Heart right ventricle (tissue), 16 donors: Measurements from ENCODE around the gene GJA4. TPM values are rescaled to one million over a fixed set of nuclear protein-coding genes. Genes with fewer than 3 reads are reported as not detected.
A peak's percentile ranks its signal among the peaks of the same experiment; 100 is the strongest.

Experiments
- ATAC-seq, 8 donors: fragments of 200-7000 bp; cut with Tn5 transposase; one replicate each; pipeline ENCODE4 v1.9.1; 2020; ENCODE audit warnings: mild to moderate bottlenecking in 8 of 8, moderate library complexity in 8 of 8, moderate number of reproducible peaks in 1 of 8
- DNase-seq, 2 donors: peaks; one replicate each; pipeline ENCODE4 v3.0.0-alpha.2; 2020
- H3K27ac ChIP-seq, 10 donors: fragments of 200-600 bp; sonication (generic) in 2 of 10; one replicate each; pipeline versions ENCODE4 v1.5.0 to v1.8.0; 2020 to 2022; ENCODE audit warnings: mild to moderate bottlenecking in 3 of 10
- H3K27me3 ChIP-seq, 7 donors: fragments of 200-600 bp; one replicate each; pipeline ENCODE4 v1.8.0; 2021 to 2022; ENCODE audit warnings: mild to moderate bottlenecking in 2 of 7
- H3K36me3 ChIP-seq, 9 donors: fragments of 200-600 bp; sonication (generic) in 1 of 9; one replicate each; pipeline versions ENCODE4 v1.5.0 to v1.8.0; 2020 to 2022; ENCODE audit warnings: mild to moderate bottlenecking in 2 of 9
- H3K4me1 ChIP-seq, 9 donors: fragments of 200-600 bp; sonication (generic) in 1 of 9; one replicate each; pipeline versions ENCODE4 v1.5.0 to v1.8.0; 2020 to 2022; ENCODE audit warnings: mild to moderate bottlenecking in 4 of 9
- H3K4me3 ChIP-seq, 10 donors: fragments of 200-600 bp; sonication (generic) in 2 of 10; one replicate each; pipeline versions ENCODE4 v1.5.0 to v1.8.0; 2020 to 2022; ENCODE audit warnings: mild to moderate bottlenecking in 7 of 10, moderate library complexity in 2 of 10
- H3K9me3 ChIP-seq, 11 donors: fragments of 200-600 bp in 10 of 11; sonication (generic) in 2 of 11; one replicate each; pipeline versions ENCODE4 v1.5.0 to v1.8.0; 2013 to 2022; ENCODE audit warnings: mild to moderate bottlenecking in 2 of 11, control low read depth in 1 of 11, moderate library complexity in 1 of 11
- CTCF ChIP-seq, 9 donors: fragments of 200-600 bp; sonication (generic) in 2 of 9; IDR thresholded peaks; one replicate each; pipeline versions ENCODE4 v1.5.0 to v1.8.0; 2021 to 2022; ENCODE audit warnings: antibody characterized with exemption in 9 of 9, mild to moderate bottlenecking in 5 of 9, moderate library complexity in 1 of 9
- WGBS, 2 donors: extraction: QIAGEN DNeasy Blood & Tissue Kit; methylation state at CpG; one replicate each; pipeline ENCODE4 v1.1.7; 2013; ENCODE audit warnings: inconsistent platforms in 1 of 2; 5-methylcytosine and 5-hydroxymethylcytosine counted together
- intact Hi-C, 10 donors: fragments of 100-400 bp; cut with DNase I; formaldehyde crosslinking; loops; one replicate each; pipeline versions ENCODE4 v1.11.1 to v1.14.2; 2022
- polyA plus RNA-seq, 2 donors: library from polyadenylated mRNA; stranded (reverse); fragments of 200-250 nt; gene quantifications; one replicate each; pipeline ENCODE4 v1.2.3, GENCODE V29; 2013
- total RNA-seq, 10 donors: library from RNA; stranded (reverse); fragmentation: NEBNext Ultra II Directional in 3 of 10; extraction: Animal tissue kit (Norgen Biotek cat#: 25700) in 3 of 10; gene quantifications; one replicate each; pipeline versions ENCODE4 v1.2.1 to v1.2.4, GENCODE V29; 2021 to 2023
- donor health status: Arrhythmogenic right ventricular cardiomyopathy.
- donor health status: ischemic (EF 13 %, LVEDD 7.1; RV severe dilation, severe dysfunction).
- donor health status: healthy with polysubstance abuse.
- donor health status: DM: no; HTN: yes; CAD: no.
- donor health status: DM: no; HTN: no; CAD: no.
- donor health status: ischemic (EF 25% LVEDD 6.9; RV normal size, moderate dysfunction).
- donor health status: ischemic (EF 25% LVEDD 5.7; RV mildly dilated, moderate dysfunction).
- donor health status: healthy.
- donor health status: DM: yes; HTN: yes; CAD: no.
- donor health status: Ischemic cardiomyopathy.
- donor health status: ischemic (EF 35%, LVEDD 5.7; RV mildly dilated, moderate dysfunction).
- donor health status: nonischemic (EF 11% LVEDD 7.7; RV severe dilation, severe dysfunction).
- donor health status: DM: yes; HTN: yes; CAD: no.
- donor health status: PGD.
- donor health status: ischemic (EF 29% LVEDD 5.4; RV normal size, mild dysfunction).
- donor health status: nonischemic (EF 23%, LVEDD 6.1; RV moderate dilation, normal function).

The GJA4 gene
- total and polyA plus RNA-seq, 12 donors = 9.0 to 50.1 (median 22.7) TPM

GRCh38 chr1:34779526-34779925, 13.3 kb upstream of the GJA4 start:
- Histone ChIP-seq H3K27me3 (peaks cover 18 to 83% (median 62%) of the 10 kb centered on the region in 7 donors), H3K4me3 (no peak overlapping the region), H3K27ac (no peak overlapping the region), H3K36me3 (no peaks in the 10 kb centered on the region), H3K9me3 (no peaks in the 10 kb centered on the region), H3K4me1 (peaks cover 0 to 16% (median 11%) of the 10 kb centered on the region in 9 donors)
- 75 to 78% methylated on average over 5 of the region's 5 CpGs for WGBS, 2 donors
- intact Hi-C loops = no loop called here
- no peak for TF ChIP-seq CTCF (IDR thresholded peaks at IDR 0.05)
- no peak for ATAC-seq
- no peak for DNase-seq

GRCh38 chr1:34779962-34780361, 12.8 kb upstream of the GJA4 start:
- DNase-seq = no peak
- intact Hi-C loops = no loop called here
- no peak for TF ChIP-seq CTCF (IDR thresholded peaks at IDR 0.05)
- ATAC-seq = no peak
- no peaks in the 10 kb centered on the region for H3K9me3 ChIP-seq
- H3K27me3 ChIP-seq = peaks cover 18 to 79% (median 62%) of the 10 kb centered on the region in 7 donors
- 83 to 87% methylated on average over 5 of the region's 5 CpGs for WGBS, 2 donors
- H3K4me3 ChIP-seq = no peak overlapping the region
- no peak overlapping the region for H3K27ac ChIP-seq
- peaks cover 0 to 16% (median 11%) of the 10 kb centered on the region in 9 donors for H3K4me1 ChIP-seq
- no peaks in the 10 kb centered on the region for H3K36me3 ChIP-seq

- no peaks in the 10 kb centered on the region for H3K36me3 ChIP-seq
- peaks cover 18 to 73% (median 62%) of the 10 kb centered on the region in 7 donors for H3K27me3 ChIP-seq
- TF ChIP-seq CTCF (IDR thresholded peaks at IDR 0.05) = no peak
- peaks cover 0 to 16% (median 11%) of the 10 kb centered on the region in 9 donors for H3K4me1 ChIP-seq
- peak overlapping the region in 1 of 10 donors; percentile 16 for H3K4me3 ChIP-seq
- intact Hi-C loops = no loop called here
- H3K27ac ChIP-seq = no peak overlapping the region
- H3K9me3 ChIP-seq = no peaks in the 10 kb centered on the region
- 82 to 87% methylated on average over 2 of the region's 2 CpGs for WGBS, 2 donors
- ATAC-seq = no peak
- no peak for DNase-seq
Observed at GRCh38 chr1:34780528-34780927, 12.3 kb upstream of the GJA4 start.

- peaks cover 0 to 16% (median 11%) of the 10 kb centered on the region in 9 donors for H3K4me1 ChIP-seq
- H3K27ac ChIP-seq = no peak within 1 kb of the TSS
- DNase-seq = no peak
- H3K9me3 ChIP-seq = no peaks in the 10 kb centered on the region
- no peak for TF ChIP-seq CTCF (IDR thresholded peaks at IDR 0.05)
- peak within 1 kb of the TSS in 9 of 10 donors; percentile 2 to 43 (median 22) for H3K4me3 ChIP-seq
- 2% methylated on average over 60 to 62 of the region's 62 CpGs for WGBS, 2 donors
- H3K27me3 ChIP-seq = peaks cover 18 to 67% (median 56%) of the 10 kb centered on the region in 7 donors
- intact Hi-C loops = no loop called here
- ATAC-seq = peak in 3 of 8 donors; percentile 26 to 54 (median 32)
- no peaks in the 10 kb centered on the region for H3K36me3 ChIP-seq
Observed at GRCh38 chr1:34781071-34781843, 11.5 kb upstream of the GJA4 start, which contains the start of gene GJB3. Gene GJB3 (plus strand): TSS chr1:34781214. CDS start chr1:34784763, 3,549 bp downstream.
